Activated naive CD4-positive, alpha-beta T cell treated with anti-CD3 and anti-CD28 coated beads, Interleukin-2, amount 50 U/mL, for 72 hours (primary cell): Measurements from ENCODE around the gene NEAT1. TPM values are rescaled to one million over a fixed set of nuclear protein-coding genes. Genes with fewer than 3 reads are reported as not detected.
A peak's percentile ranks its signal among the peaks of the same experiment; 100 is the strongest.

Experiments used
- ATAC-seq, 2 donors: fragments of 150-1000 bp; cut with Tn5 transposase; 2 replicates each; pipeline ENCODE4 v1.10.0; 2021; ENCODE audit warnings: mild to moderate bottlenecking in 2 of 2, moderate library complexity in 2 of 2
- DNase-seq, 2 donors: peaks; one replicate each; pipeline ENCODE4 v3.0.0; 2021 to 2022; ENCODE audit warnings: low spot score in 2 of 2
- H3K27ac Mint-ChIP-seq, 2 donors: one replicate each; pipeline ENCODE4 v1.8.0; 2022; ENCODE audit warnings: mild to moderate bottlenecking in 2 of 2, mixed read lengths in 2 of 2
- H3K36me3 Mint-ChIP-seq, 2 donors: one replicate each; pipeline ENCODE4 v1.8.0; 2022; ENCODE audit warnings: mixed read lengths in 2 of 2
- H3K9me3 Mint-ChIP-seq, 2 donors: one replicate each; pipeline ENCODE4 v1.8.0; 2022; ENCODE audit warnings: mixed read lengths in 2 of 2
- total RNA-seq, 2 donors: library from RNA; stranded (reverse); gene quantifications; one replicate each; pipeline ENCODE4 v1.2.3, GENCODE V29; 2022

The NEAT1 gene
- total RNA-seq, 2 donors from 2014 or later = 836 to 2,329 TPM

- Mint-ChIP-seq H3K9me3 (no peaks in the 10 kb centered on the region), H3K27ac (peak overlapping the region in 1 of 2 donors; percentile 83), H3K36me3 (peaks cover 0 to under 1% of the 10 kb centered on the region in 2 donors)
- DNase-seq = no peak
- ATAC-seq = no peak
Observed at GRCh38 chr11:65489035-65489705, 66.6 kb downstream of the NEAT1 start.

- no peak for DNase-seq
- Mint-ChIP-seq H3K9me3 (no peaks in the 10 kb centered on the region), H3K36me3 (peaks cover 0 to 6% of the 10 kb centered on the region in 2 donors), H3K27ac (peak overlapping the region in 1 of 2 donors; percentile 98)
- no peak for ATAC-seq
Observed at GRCh38 chr11:65489706-65490320, 67.2 kb downstream of the NEAT1 start.

- no peak for ATAC-seq
- no peak for DNase-seq
- no peaks in the 10 kb centered on the region for H3K9me3 Mint-ChIP-seq
- peak overlapping the region; percentile 29 to 98 for H3K27ac Mint-ChIP-seq
- peaks cover 0 to 6% of the 10 kb centered on the region in 2 donors for H3K36me3 Mint-ChIP-seq
Observed at GRCh38 chr11:65491163-65491465, 68.5 kb downstream of the NEAT1 start.

GRCh38 chr11:65491614-65492386, 69.2 kb downstream of the NEAT1 start:
- ATAC-seq (no peak), DNase-seq (no peak)
- Mint-ChIP-seq H3K36me3 (peaks cover under 1 to 6% of the 10 kb centered on the region in 2 donors), H3K27ac (peak overlapping the region; percentile 95 to 98), H3K9me3 (no peaks in the 10 kb centered on the region)

- Mint-ChIP-seq H3K36me3 (peaks cover 6% of the 10 kb centered on the region in 2 donors), H3K9me3 (no peaks in the 10 kb centered on the region), H3K27ac (peak overlapping the region; percentile 95 to 98)
- DNase-seq = no peak
- ATAC-seq = no peak
Observed at GRCh38 chr11:65492387-65492636, 69.7 kb downstream of the NEAT1 start.

GRCh38 chr11:65492637-65493366, 70.2 kb downstream of the NEAT1 start:
- Mint-ChIP-seq H3K27ac (peak overlapping the region; percentile 95 to 98), H3K9me3 (no peaks in the 10 kb centered on the region), H3K36me3 (peaks cover 6% of the 10 kb centered on the region in 2 donors)
- ATAC-seq (peak; percentile 11 to 47), DNase-seq (no peak)

- ATAC-seq = no peak
- no peaks in the 10 kb centered on the region for H3K9me3 Mint-ChIP-seq
- H3K27ac Mint-ChIP-seq = peak overlapping the region; percentile 95 to 98
- peaks cover 6% of the 10 kb centered on the region in 2 donors for H3K36me3 Mint-ChIP-seq
- no peak for DNase-seq
Observed at GRCh38 chr11:65493367-65494176, 71.0 kb downstream of the NEAT1 start.

Other genes with a start within 250 kb of the NEAT1 start
- 100 to 1,000 TPM; 119 to 137 TPM for gene CAPN1, start 240.9 kb upstream of the NEAT1 start, total RNA-seq
- gene POLA2, start 160.8 kb upstream of the NEAT1 start, total RNA-seq = 10 to 100 TPM; 66.8 to 69.9 TPM
- gene CDC42EP2, start 107.9 kb upstream of the NEAT1 start, total RNA-seq = 1 to 10 TPM; 3.5 to 3.9 TPM
- 10 to 100 TPM; 75.3 to 79.4 TPM for gene DPF2, start 88.9 kb upstream of the NEAT1 start, total RNA-seq
- 1 to 10 TPM in 1 of 2 donors, under 1 TPM in 1; 0.76 to 4.0 TPM for gene TIGD3, start 68.0 kb upstream of the NEAT1 start, total RNA-seq
- 10 to 100 TPM in 1 of 2 donors, 1 to 10 TPM in 1; 9.7 to 18.5 TPM for gene SLC25A45, start 40.2 kb upstream of the NEAT1 start, total RNA-seq
- gene FRMD8, start 36.2 kb upstream of the NEAT1 start, total RNA-seq = 10 to 100 TPM; 39.7 to 53.4 TPM
- over 10,000 TPM in 1 of 2 donors, 1,000 to 10,000 TPM in 1; 7,127 to 16,609 TPM for gene MALAT1, start 76.2 kb downstream of the NEAT1 start, total RNA-seq
- gene SCYL1, start 102.3 kb downstream of the NEAT1 start, total RNA-seq = 10 to 100 TPM; 74.3 to 93.2 TPM
- 10 to 100 TPM; 66.6 to 90.4 TPM for gene LTBP3, start 135.6 kb downstream of the NEAT1 start, total RNA-seq
- gene ZNRD2, start 147.7 kb downstream of the NEAT1 start, total RNA-seq = 10 to 100 TPM; 35.9 to 44.3 TPM
- gene FAM89B, start 149.7 kb downstream of the NEAT1 start, total RNA-seq = 10 to 100 TPM; 32.6 to 47.1 TPM
- 100 to 1,000 TPM; 101 to 144 TPM for gene EHBP1L1, start 153.3 kb downstream of the NEAT1 start, total RNA-seq
- gene KCNK7, start 173.0 kb downstream of the NEAT1 start, total RNA-seq = under 1 TPM; 0.66 to 0.74 TPM
- gene MAP3K11, start 191.4 kb downstream of the NEAT1 start, total RNA-seq = 10 to 100 TPM; 73.6 to 76.5 TPM
- 10 to 100 TPM; 34.8 to 48.1 TPM for gene PCNX3, start 193.0 kb downstream of the NEAT1 start, total RNA-seq
- gene SIPA1, start 215.3 kb downstream of the NEAT1 start, total RNA-seq = 100 to 1,000 TPM; 185 to 203 TPM
- gene RELA, start 240.1 kb downstream of the NEAT1 start, total RNA-seq = 10 to 100 TPM; 81.7 to 97.8 TPM